Testis (tissue), 2 donors: Measurements from ENCODE around the gene EBPL.

ENCODE experiments used
- CTCF ChIP-seq, 3 experiments: fragments of 450-650 bp in 2 of 3; fragments of 200-600 bp in 1 of 3; sonication (generic) in 1 of 3; IDR thresholded peaks; one replicate each; pipeline ENCODE4 v1.5.1; 2016 to 2019; ENCODE audit warnings: antibody characterized with exemption in 3 of 3, mild to moderate bottlenecking in 2 of 3, moderate library complexity in 1 of 3
- POLR2A ChIP-seq: fragments of 450-650 bp; IDR thresholded peaks from one replicate; pipeline ENCODE4 v1.6.1; 2017; ENCODE audit warnings: antibody characterized with exemption, mild to moderate bottlenecking, moderate library complexity

DNA sequence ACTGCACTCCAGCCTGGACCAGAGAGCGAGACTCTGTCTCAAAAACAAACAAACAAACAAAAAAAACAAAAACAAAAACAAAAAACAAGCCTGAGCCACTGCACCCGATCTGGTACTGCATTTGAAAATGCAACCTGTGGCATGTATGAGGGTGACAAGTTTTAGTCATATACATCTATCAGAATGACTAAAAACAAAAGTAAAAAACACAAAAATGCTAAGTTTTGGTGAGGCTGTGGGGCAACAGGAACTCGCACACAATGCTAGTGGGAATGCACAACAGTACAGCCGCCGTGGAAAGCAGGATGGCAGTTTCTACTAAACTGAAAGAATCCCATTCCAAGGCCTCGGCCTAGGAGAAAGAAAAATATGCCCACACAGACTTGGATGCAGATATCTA, 7.8 kb downstream of the EBPL start:
- TF ChIP-seq POLR2A, result no peak
- TF ChIP-seq CTCF (IDR thresholded peaks at IDR 0.05), result no peak
